A549 (cell line): ENCODE results near the gene MPC1. TPM values are rescaled to one million over a fixed set of nuclear protein-coding genes. Genes with fewer than 3 reads are reported as not detected.

Source experiments
- ATAC-seq, 2 experiments: fragments of 200-7000 bp in 1 of 2; fragments of >200 bp in 1 of 2; cut with Nextera tagmentation in 1 of 2; cut with Tn5 transposase in 1 of 2; 3 replicates each; pipeline versions ENCODE4 v1.8.0 to v1.9.1; 2018 to 2020; ENCODE audit warnings: mild to moderate bottlenecking in 1 of 2, moderate library complexity in 1 of 2
- CTCF ChIA-PET: fragments of 300-600 bp; sonication (Branson Sonifier 250); formaldehyde crosslinking; extraction: SDS; loops from one replicate; lab custom pipeline; 2021; ENCODE audit warnings: antibody characterized with exemption, inconsistent platforms; lab: Yijun Ruan, JAX
- POLR2A ChIA-PET: fragments of 350-600 bp; formaldehyde crosslinking; extraction: SDS; loops from one replicate; lab custom pipeline; 2021; ENCODE audit warnings: antibody characterized with exemption, inconsistent platforms; lab: Yijun Ruan, JAX
- DNase-seq, 2 experiments: peaks; one replicate each; pipeline versions ENCODE4 v3.0.0 to v3.0.0-alpha.2; 2011 to 2016; ENCODE audit warnings: low read depth in 1 of 2, low spot score in 1 of 2
- FAIRE-seq: peaks from 2 replicates; lab custom pipeline; 2011; peaks lifted over from hg19 to GRCh38; lab: Jason Lieb, UNC
- H3K27ac ChIP-seq, 2 experiments: fragments of >200 bp; sonication (Bioruptor Twin); formaldehyde crosslinking; 3 replicates each; pipeline ENCODE4 v1.5.1; 2016 to 2017
- H3K4me1 ChIP-seq: fragments of >200 bp; sonication (Bioruptor Twin); formaldehyde crosslinking; 3 replicates; pipeline ENCODE4 v1.6.1; 2016
- H3K4me2 ChIP-seq: fragments of >200 bp; sonication (Bioruptor Twin); formaldehyde crosslinking; 3 replicates; pipeline ENCODE4 v1.6.1; 2016
- H3K4me3 ChIP-seq: fragments of >200 bp; sonication (Bioruptor Twin); formaldehyde crosslinking; 3 replicates; pipeline ENCODE4 v1.5.1; 2016
- H3K9me3 ChIP-seq: fragments of >200 bp; sonication (Bioruptor Twin); formaldehyde crosslinking; 3 replicates; pipeline ENCODE4 v1.6.1; 2016
- BHLHE40 ChIP-seq: IDR thresholded peaks from 2 replicates; pipeline ENCODE4 v1.6.1; 2012; ENCODE audit warnings: low read depth, low read length, inconsistent platforms
- CBX8 ChIP-seq: fragments of 200-600 bp; sonication (generic); IDR thresholded peaks from 2 replicates; pipeline ENCODE4 v1.6.1; 2016
- CHD2 ChIP-seq: fragments of 150-350 bp; IDR thresholded peaks from 2 replicates; pipeline ENCODE4 v1.6.1; 2014; ENCODE audit warnings: low read length; ENCODE audit not compliant: partially characterized antibody
- CTCF ChIP-seq: fragments of >200 bp; sonication (Bioruptor Twin); formaldehyde crosslinking; IDR thresholded peaks from 3 replicates; pipeline ENCODE4 v1.5.1; 2016
- EHF ChIP-seq: fragments of 250-450 bp; sonication (Bioruptor Pico); IDR thresholded peaks from 2 replicates; pipeline ENCODE4 v1.5.0; 2020; ENCODE audit warnings: mild to moderate bottlenecking
- ESRRA ChIP-seq: fragments of 150-350 bp; IDR thresholded peaks from 2 replicates; pipeline ENCODE4 v1.6.1; 2014; ENCODE audit warnings: mild to moderate bottlenecking, low read length, borderline replicate concordance
- GATA3 ChIP-seq: IDR thresholded peaks from 2 replicates; pipeline ENCODE4 v1.6.1; 2012; ENCODE audit warnings: borderline replicate concordance
- HES2 ChIP-seq: fragments of >200 bp; sonication (Bioruptor Twin); formaldehyde crosslinking; IDR thresholded peaks from 2 replicates; pipeline ENCODE4 v1.6.1; 2016
- HOXA7 ChIP-seq: fragments of 250-450 bp; sonication (Bioruptor Pico); IDR thresholded peaks from 2 replicates; pipeline ENCODE4 v1.5.0; 2020; ENCODE audit warnings: mild to moderate bottlenecking, moderate library complexity
- HOXB13 ChIP-seq: fragments of 250-450 bp; sonication (Bioruptor Pico); IDR thresholded peaks from 2 replicates; pipeline ENCODE4 v1.5.0; 2020; ENCODE audit warnings: low read depth, mild to moderate bottlenecking, moderate library complexity
- JUN ChIP-seq, 2 experiments: fragments of >200 bp; sonication (Bioruptor Twin); formaldehyde crosslinking; IDR thresholded peaks; 2 replicates in 1 of 2; 3 replicates in 1 of 2; pipeline ENCODE4 v1.6.1; 2016 to 2017
- KDM1A ChIP-seq: fragments of 200-600 bp; sonication (generic); IDR thresholded peaks from 2 replicates; pipeline ENCODE4 v1.6.1; 2016; ENCODE audit warnings: low read depth, mild to moderate bottlenecking
- MAZ ChIP-seq: fragments of 150-350 bp; IDR thresholded peaks from 2 replicates; pipeline ENCODE4 v1.6.1; 2014; ENCODE audit warnings: antibody characterized with exemption, low read depth, low read length, borderline replicate concordance
- MYC ChIP-seq: IDR thresholded peaks from 2 replicates; pipeline ENCODE4 v1.6.1; 2012; ENCODE audit warnings: mild to moderate bottlenecking, inconsistent platforms, low read length, improper control_type of control experiment, borderline replicate concordance
- NFE2L2 ChIP-seq: fragments of 150-350 bp; conservative IDR thresholded peaks from 2 replicates; pipeline ENCODE4 v1.6.1; 2014; ENCODE audit warnings: low read length
- NPAS2 ChIP-seq: fragments of 250-450 bp; sonication (Bioruptor Pico); IDR thresholded peaks from 2 replicates; pipeline ENCODE4 v1.8.0; 2022; ENCODE audit warnings: mild to moderate bottlenecking, moderate library complexity, borderline replicate concordance
- NR3C1 ChIP-seq: fragments of >200 bp; sonication (Bioruptor Twin); formaldehyde crosslinking; IDR thresholded peaks from 3 replicates; pipeline ENCODE4 v1.6.1; 2017
- PBX3 ChIP-seq: IDR thresholded peaks from 2 replicates; pipeline ENCODE4 v1.6.1; 2012
- PHF8 ChIP-seq: fragments of 200-600 bp; sonication (generic); IDR thresholded peaks from 2 replicates; pipeline ENCODE4 v1.6.1; 2016; ENCODE audit warnings: low read depth, mild to moderate bottlenecking, antibody characterized with exemption, moderate library complexity, borderline replicate concordance
- RAD21 ChIP-seq, 2 experiments: fragments of >200 bp in 1 of 2; sonication (Bioruptor Twin) in 1 of 2; formaldehyde crosslinking in 1 of 2; IDR thresholded peaks in 1 of 2; conservative IDR thresholded peaks in 1 of 2; 2 replicates in 1 of 2; 3 replicates in 1 of 2; pipeline ENCODE4 v1.6.1; 2012 to 2018; ENCODE audit warnings: inconsistent platforms in 1 of 2
- RCOR1 ChIP-seq: fragments of 150-350 bp; IDR thresholded peaks from 2 replicates; pipeline ENCODE4 v1.6.1; 2014; ENCODE audit warnings: antibody characterized with exemption, low read length, low read depth
- REST ChIP-seq: fragments of 200-600 bp; sonication (generic); IDR thresholded peaks from 2 replicates; pipeline ENCODE4 v1.6.1; 2016; ENCODE audit warnings: antibody characterized with exemption, mild to moderate bottlenecking, moderate library complexity
- RNF2 ChIP-seq: fragments of 200-600 bp; sonication (generic); IDR thresholded peaks from 2 replicates; pipeline ENCODE4 v1.6.1; 2016; ENCODE audit warnings: low read depth, mild to moderate bottlenecking, antibody characterized with exemption, moderate library complexity, borderline replicate concordance
- TFCP2L1 ChIP-seq: fragments of 250-450 bp; sonication (Bioruptor Pico); IDR thresholded peaks from 2 replicates; pipeline ENCODE4 v1.5.0; 2021; ENCODE audit warnings: mild to moderate bottlenecking
- TP53 ChIP-seq: fragments of 250-450 bp; sonication (Bioruptor Pico); IDR thresholded peaks from 2 replicates; pipeline ENCODE4 v1.5.0; 2021; ENCODE audit warnings: mild to moderate bottlenecking, moderate library complexity
- ZC3H11A ChIP-seq: fragments of 450-650 bp; IDR thresholded peaks from 2 replicates; pipeline ENCODE4 v1.6.1; 2014; ENCODE audit warnings: antibody characterized with exemption, mild to moderate bottlenecking
- WGBS: methylation state at CpG from one replicate; pipeline ENCODE4 v1.1.6; 2017; ENCODE audit errors: missing lambda C conversion rate; 5-methylcytosine and 5-hydroxymethylcytosine counted together
- polyA plus RNA-seq, 4 experiments: library from polyadenylated mRNA; depleted of rRNA in 3 of 4; stranded (reverse); fragments of >200 nt; fragmentation: RNase III in 1 of 4; extraction: RNeasy Plus Mini Kit Qiagen cat#74134 plus additional on column Dnase treatment in 1 of 4; gene quantifications; 2 replicates in 3 of 4; 3 replicates in 1 of 4; pipeline ENCODE4 v1.2.3, GENCODE V29; 2011 to 2017

MPC1 gene
- polyA plus RNA-seq, 2 of the 4 experiments (the other 2 are of a cell fraction) = 4.4 to 7.7 TPM

- H3K27ac ChIP-seq = no peak overlapping the region
- 6% methylated on average over 3 of the region's 3 CpGs for WGBS
- TF ChIP-seq TP53 (CRISPR knock-in tag) (no peak), ZC3H11A (no peak), CTCF (no peak), PBX3 (no peak), NPAS2 (CRISPR knock-in tag) (no peak), JUN (IDR thresholded peaks at IDR 0.05) (no peak), TFCP2L1 (CRISPR knock-in tag) (no peak), RCOR1 (no peak), REST (no peak), BHLHE40 (no peak), RAD21 (conservative IDR thresholded peaks at IDR 0.05 in 1 of 2, IDR thresholded peaks at IDR 0.05 in 1 of 2) (no peak), MYC (no peak), GATA3 (no peak), RNF2 (no peak), MAZ (no peak), CHD2 (no peak), HOXB13 (CRISPR knock-in tag) (no peak), CBX8 (no peak), NR3C1 (no peak)
- POLR2A ChIA-PET = no interaction called here
- ATAC-seq (no peak), DNase-seq (no peak), FAIRE-seq (no peak)
- H3K4me3 ChIP-seq = no peak overlapping the region
- CTCF ChIA-PET = interaction anchor here (1.5 to 2.2 kb wide), 3 partner anchors 11 to 113 kb away, joined by 3 to 8 read pairs (median 6); no protein-coding TSS in a partner anchor
- peaks cover under 1% of the 10 kb centered on the region; the same call in 1 of the 3 replicates for H3K4me1 ChIP-seq
- H3K4me2 ChIP-seq = no peak overlapping the region
- no peaks in the 10 kb centered on the region for H3K9me3 ChIP-seq
Observed at GRCh38 chr6:166389119-166389518, 6.4 kb upstream of the MPC1 start.

- no peak overlapping the region for H3K27ac ChIP-seq
- ChIA-PET POLR2A (no interaction called here), CTCF (interaction anchor here (0.6 to 2.2 kb wide), 5 partner anchors 11 to 113 kb away, joined by 3 to 8 read pairs (median 3); no protein-coding TSS in a partner anchor)
- DNase-seq (no peak), ATAC-seq (no peak), FAIRE-seq (no peak)
- no peak overlapping the region for H3K4me3 ChIP-seq
- peaks cover 3% of the 10 kb centered on the region; the same call in 1 of the 3 replicates for H3K4me1 ChIP-seq
- WGBS = 61% methylated on average over 8 of the region's 13 CpGs
- H3K4me2 ChIP-seq = no peak overlapping the region
- H3K9me3 ChIP-seq = no peaks in the 10 kb centered on the region
- TF ChIP-seq GATA3 (no peak), EHF (no peak), REST (no peak), NFE2L2 (no peak), HES2 (no peak), RCOR1 (no peak), RAD21 (conservative IDR thresholded peaks at IDR 0.05 in 1 of 2, IDR thresholded peaks at IDR 0.05 in 1 of 2) (no peak), HOXA7 (CRISPR knock-in tag) (no peak), KDM1A (no peak), PHF8 (no peak), ESRRA (no peak)
Observed at GRCh38 chr6:166388290-166389004, 5.7 kb upstream of the MPC1 start.
